OCI-LY1 (cell line): Measurements from ENCODE around the gene LGALS14.

Source experiments
- H2AFZ ChIP-seq: fragments of 200-600 bp; sonication (generic), shearing (Covaris generic); 2 replicates; pipeline ENCODE4 v1.6.0; 2014; ENCODE audit warnings: antibody characterized with exemption, mild to moderate bottlenecking, low read length
- H3F3A ChIP-seq: fragments of 200-600 bp; sonication (generic), shearing (Covaris generic); 2 replicates; pipeline ENCODE4 v1.6.0; 2014; ENCODE audit warnings: mild to moderate bottlenecking, antibody characterized with exemption, low read length, moderate library complexity; ENCODE audit not compliant: insufficient read depth
- H3K27ac ChIP-seq: fragments of 200-600 bp; sonication (generic); 2 replicates; pipeline ENCODE4 v1.5.1; 2014; ENCODE audit warnings: low read length, mixed run types, mild to moderate bottlenecking, low read depth; ENCODE audit not compliant: poor library complexity, severe bottlenecking
- H3K27me3 ChIP-seq: fragments of 200-600 bp; sonication (generic); 2 replicates; pipeline ENCODE4 v1.6.0; 2014; ENCODE audit warnings: antibody characterized with exemption, mild to moderate bottlenecking, low read length, moderate library complexity; ENCODE audit not compliant: insufficient read depth
- H3K36me3 ChIP-seq: fragments of 200-600 bp; sonication (generic); 2 replicates; pipeline ENCODE4 v1.6.1; 2014; ENCODE audit warnings: mild to moderate bottlenecking, antibody characterized with exemption, low read length, moderate library complexity, mixed read lengths; ENCODE audit not compliant: insufficient read depth
- H3K4me1 ChIP-seq: fragments of 200-600 bp; sonication (generic); 2 replicates; pipeline ENCODE4 v1.5.1; 2014; ENCODE audit warnings: mild to moderate bottlenecking, low read length, moderate library complexity; ENCODE audit not compliant: insufficient read depth, severe bottlenecking
- H3K4me2 ChIP-seq: fragments of 200-600 bp; sonication (generic), shearing (Covaris generic); 2 replicates; pipeline ENCODE4 v1.6.1; 2014; ENCODE audit warnings: low read length
- H3K4me3 ChIP-seq: fragments of 200-600 bp; sonication (generic); 2 replicates; pipeline ENCODE4 v1.5.1; 2014; ENCODE audit warnings: low read length, low read depth, mild to moderate bottlenecking, mixed read lengths; ENCODE audit not compliant: poor library complexity, severe bottlenecking
- H3K79me2 ChIP-seq: fragments of 200-600 bp; shearing (Covaris generic); 2 replicates; pipeline ENCODE4 v1.6.1; 2016; ENCODE audit warnings: mixed run types, low read length, mixed read lengths; ENCODE audit not compliant: insufficient read depth
- H3K9ac ChIP-seq: fragments of 200-600 bp; sonication (generic), shearing (Covaris generic); 2 replicates; pipeline ENCODE4 v1.6.1; 2014; ENCODE audit warnings: mild to moderate bottlenecking, low read length, mixed read lengths
- H3K9me2 ChIP-seq: fragments of 200-600 bp; sonication (generic), shearing (Covaris generic); 2 replicates; pipeline ENCODE4 v1.6.1; 2014; ENCODE audit warnings: low read depth, mild to moderate bottlenecking, low read length, mixed read lengths
- H3K9me3 ChIP-seq: fragments of 200-600 bp; shearing (Covaris generic); 2 replicates; pipeline ENCODE4 v1.6.1; 2014; ENCODE audit warnings: low read length, mixed read lengths
- H4K20me1 ChIP-seq: fragments of 200-600 bp; sonication (generic), shearing (Covaris generic); 2 replicates; pipeline ENCODE4 v1.6.0; 2016; ENCODE audit warnings: mild to moderate bottlenecking, low read length; ENCODE audit not compliant: insufficient read depth
- EZH2 ChIP-seq: fragments of 200-600 bp; sonication (generic), shearing (Covaris generic); IDR thresholded peaks from 2 replicates; pipeline ENCODE4 v1.8.0; 2017; ENCODE audit warnings: borderline replicate concordance, mixed run types, mild to moderate bottlenecking, antibody characterized with exemption, low read length, moderate library complexity, mixed read lengths
- TF ChIP-seq, protein P1 (sequence below): fragments of 200-600 bp; sonication (generic), shearing (Covaris generic); IDR thresholded peaks from 2 replicates; pipeline ENCODE4 v1.5.1; 2017; ENCODE audit warnings: mild to moderate bottlenecking, antibody characterized with exemption, low read length, moderate library complexity, mixed read lengths

The LGALS14 gene

DNA sequence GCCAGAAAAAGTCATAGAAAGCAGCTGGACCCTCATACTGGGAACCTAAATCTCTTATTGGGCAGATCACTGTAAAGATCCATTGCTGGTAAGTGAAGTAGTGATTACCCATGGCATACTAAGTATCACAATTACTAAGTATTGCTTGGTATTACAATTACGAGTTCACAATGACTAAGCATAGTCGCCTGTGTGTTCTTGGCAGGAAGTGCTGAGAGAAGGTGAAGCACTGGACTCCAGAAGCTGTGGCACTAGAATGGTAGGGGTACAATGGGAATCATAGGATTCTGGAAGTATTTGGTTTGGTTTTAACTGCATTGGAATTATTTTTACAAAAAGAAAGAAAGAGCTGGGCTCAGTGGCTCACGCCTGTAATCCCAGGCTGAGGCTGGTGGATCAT lies 28.3 kb upstream of the LGALS14 start:
- no peak overlapping the region for H3K4me3 ChIP-seq
- H3K9me2 ChIP-seq = no peaks in the 10 kb centered on the region
- no peaks in the 10 kb centered on the region for H4K20me1 ChIP-seq
- H3K9me3 ChIP-seq = 0 out of 2 replicates have a peak, but pooled peaks cover 4% of the 10 kb centered on the region
- H2AFZ ChIP-seq = no peak overlapping the region
- H3K4me2 ChIP-seq = no peak overlapping the region
- no peaks in the 10 kb centered on the region for H3K79me2 ChIP-seq
- TF ChIP-seq, protein P1, sequence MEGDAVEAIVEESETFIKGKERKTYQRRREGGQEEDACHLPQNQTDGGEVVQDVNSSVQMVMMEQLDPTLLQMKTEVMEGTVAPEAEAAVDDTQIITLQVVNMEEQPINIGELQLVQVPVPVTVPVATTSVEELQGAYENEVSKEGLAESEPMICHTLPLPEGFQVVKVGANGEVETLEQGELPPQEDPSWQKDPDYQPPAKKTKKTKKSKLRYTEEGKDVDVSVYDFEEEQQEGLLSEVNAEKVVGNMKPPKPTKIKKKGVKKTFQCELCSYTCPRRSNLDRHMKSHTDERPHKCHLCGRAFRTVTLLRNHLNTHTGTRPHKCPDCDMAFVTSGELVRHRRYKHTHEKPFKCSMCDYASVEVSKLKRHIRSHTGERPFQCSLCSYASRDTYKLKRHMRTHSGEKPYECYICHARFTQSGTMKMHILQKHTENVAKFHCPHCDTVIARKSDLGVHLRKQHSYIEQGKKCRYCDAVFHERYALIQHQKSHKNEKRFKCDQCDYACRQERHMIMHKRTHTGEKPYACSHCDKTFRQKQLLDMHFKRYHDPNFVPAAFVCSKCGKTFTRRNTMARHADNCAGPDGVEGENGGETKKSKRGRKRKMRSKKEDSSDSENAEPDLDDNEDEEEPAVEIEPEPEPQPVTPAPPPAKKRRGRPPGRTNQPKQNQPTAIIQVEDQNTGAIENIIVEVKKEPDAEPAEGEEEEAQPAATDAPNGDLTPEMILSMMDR = no peak
- TF ChIP-seq EZH2 = no peak
- H3K9ac ChIP-seq = no peak overlapping the region
- no peak overlapping the region for H3K27ac ChIP-seq
- H3K27me3 ChIP-seq = 0 out of 2 replicates have a peak, but pooled peaks cover 6% of the 10 kb centered on the region
- no peaks in the 10 kb centered on the region for H3K4me1 ChIP-seq
- no peaks in the 10 kb centered on the region for H3K36me3 ChIP-seq
- no peaks in the 10 kb centered on the region for H3F3A ChIP-seq

DNA sequence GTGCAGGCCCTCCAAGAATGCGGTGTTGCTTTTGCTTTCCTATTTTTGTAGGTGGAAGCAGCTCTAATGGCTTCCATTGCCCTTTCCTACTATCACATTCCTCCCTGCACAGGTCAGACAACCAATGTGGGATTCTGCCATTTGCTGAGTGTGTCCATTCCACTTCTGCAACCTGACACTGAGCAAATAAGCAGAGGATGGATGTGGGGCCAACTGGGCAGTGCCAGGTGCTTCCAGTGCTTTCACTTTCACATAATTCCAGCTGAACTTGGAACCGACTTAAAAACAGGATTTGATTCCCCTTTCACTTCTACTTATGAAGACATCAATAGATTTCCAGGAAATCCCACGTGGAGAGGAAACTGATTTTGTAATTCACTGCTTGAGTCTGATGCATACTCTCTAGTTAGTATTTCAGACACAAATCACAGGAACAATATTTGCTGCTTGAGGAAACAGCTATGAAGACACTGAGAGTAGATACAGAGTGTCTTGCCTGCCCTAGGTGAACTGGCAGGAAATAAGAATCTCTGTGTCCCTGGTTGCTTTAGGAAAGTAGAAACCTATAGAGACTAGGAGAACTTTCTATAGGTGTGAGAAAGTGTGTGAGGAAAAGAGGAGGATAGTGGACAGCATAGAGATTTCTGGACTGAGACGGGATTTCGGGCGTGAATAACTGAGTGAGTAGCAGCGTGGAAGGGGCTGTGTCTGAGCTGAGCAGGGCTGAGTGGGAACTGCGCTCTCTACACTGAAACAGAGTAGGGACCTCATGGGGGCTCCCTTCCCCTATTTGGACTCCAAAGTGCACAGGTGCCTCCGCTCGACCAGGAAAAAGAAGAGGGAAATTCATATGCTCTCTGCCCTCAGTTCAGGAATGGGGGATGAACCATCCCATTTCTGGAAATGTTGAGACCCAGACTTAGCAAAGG lies 26.1 kb upstream of the LGALS14 start:
- Histone ChIP-seq H3K27me3 (no peaks in the 10 kb centered on the region), H3K9me2 (no peaks in the 10 kb centered on the region), H3K9me3 (no peaks in the 10 kb centered on the region), H3K79me2 (no peaks in the 10 kb centered on the region), H3K9ac (no peak overlapping the region), H3K4me3 (no peak overlapping the region), H3K27ac (no peak overlapping the region), H3F3A (no peaks in the 10 kb centered on the region), H3K4me2 (no peak overlapping the region), H3K4me1 (no peaks in the 10 kb centered on the region), H2AFZ (no peak overlapping the region), H4K20me1 (no peaks in the 10 kb centered on the region), H3K36me3 (no peaks in the 10 kb centered on the region)
- TF ChIP-seq, protein P1 = no peak
- TF ChIP-seq EZH2 = no peak

DNA sequence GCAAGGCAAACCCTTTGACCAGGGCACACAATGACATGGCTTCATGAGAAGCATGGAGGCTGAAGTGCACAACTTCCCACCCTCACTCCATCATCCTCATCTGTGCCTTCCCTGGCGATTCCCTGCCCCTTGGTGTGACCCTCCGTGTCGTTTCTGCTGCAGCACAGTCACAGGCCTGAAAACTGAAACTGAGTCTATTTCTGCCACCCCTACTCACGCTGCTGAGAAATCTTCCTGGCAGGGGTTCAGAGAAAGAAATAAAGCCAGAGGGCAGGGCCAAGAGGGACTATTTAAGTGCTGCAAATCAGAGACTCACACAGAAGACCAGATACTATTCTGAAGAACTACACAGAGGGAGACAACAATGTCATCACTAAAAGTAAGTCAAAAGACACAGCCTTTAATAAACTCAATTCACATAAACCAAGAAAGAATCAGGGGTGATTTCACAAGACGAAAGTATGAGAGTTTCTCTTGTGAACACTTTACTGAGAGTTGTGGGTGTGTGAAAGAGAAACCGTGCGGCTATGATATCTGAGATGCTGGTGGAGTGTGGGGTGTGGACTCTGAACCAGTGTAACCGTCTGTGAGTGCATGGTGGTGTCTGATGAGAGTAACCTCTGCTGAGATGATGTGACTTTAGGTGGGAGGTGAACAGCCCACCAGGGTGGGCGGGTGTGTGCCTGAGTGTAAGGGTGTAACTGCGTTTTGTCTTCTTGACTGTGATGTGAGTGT lies 25.1 kb upstream of the LGALS14 start:
- Histone ChIP-seq H3K4me3 (no peak overlapping the region), H3K9me3 (no peaks in the 10 kb centered on the region), H2AFZ (no peak overlapping the region), H3K4me1 (no peaks in the 10 kb centered on the region), H4K20me1 (no peaks in the 10 kb centered on the region), H3K9ac (no peak overlapping the region), H3F3A (no peaks in the 10 kb centered on the region), H3K36me3 (no peaks in the 10 kb centered on the region), H3K9me2 (no peaks in the 10 kb centered on the region), H3K4me2 (no peak overlapping the region), H3K27me3 (no peaks in the 10 kb centered on the region), H3K79me2 (no peaks in the 10 kb centered on the region), H3K27ac (no peak overlapping the region)
- no peak for TF ChIP-seq EZH2
- TF ChIP-seq, protein P1 = no peak
